Renal cortex interstitium (tissue), 15 donors: Measurements from ENCODE around the gene CIAO3. TPM values are rescaled to one million over a fixed set of nuclear protein-coding genes. Genes with fewer than 3 reads are reported as not detected.
A peak's percentile ranks its signal among the peaks of the same experiment; 100 is the strongest.

Source experiments
- DNase-seq, 11 donors: peaks; one replicate each; pipeline ENCODE4 v3.0.0-alpha.2; 2013; ENCODE audit warnings: low read depth in 9 of 11, low spot score in 4 of 11; ENCODE audit errors: extremely low read depth in 1 of 11
- long read RNA-seq, 16 experiments: transcript quantifications; one replicate each; lab custom pipeline, GENCODE V29; 2026
- polyA plus RNA-seq, 3 donors: library from polyadenylated mRNA; unstranded; fragments of 120-200 nt; gene quantifications; one replicate each; pipeline ENCODE4 v1.2.1, GENCODE V29; 2013; ENCODE audit not compliant: insufficient read length in 3 of 3

CIAO3 gene
- 10 to 100 TPM; 22.7 to 42.3 (median 26.5) TPM for polyA plus RNA-seq
- long read RNA-seq, donor 1, partial matches to known transcripts: 0 of 8 reads
- long read RNA-seq, donor 1, other reads (novel, unspliced or antisense): 0 of 8 reads
- long read RNA-seq, donor 2, partial matches to known transcripts: 7 of 11 reads
- long read RNA-seq, donor 2, other reads (novel, unspliced or antisense): 0 of 11 reads
- long read RNA-seq, donor 3, transcript CIAO3-201 (11 exons, 2,112 nt): major isoform, 10 of 26 reads
- long read RNA-seq, donor 3, partial matches to known transcripts: 11 of 26 reads
- long read RNA-seq, donor 3, other reads (novel, unspliced or antisense): 0 of 26 reads
- long read RNA-seq, donor 4, transcript CIAO3-201 (11 exons, 2,112 nt): major isoform, 6 of 9 reads
- long read RNA-seq, donor 4, partial matches to known transcripts: 0 of 9 reads
- long read RNA-seq, donor 4, other reads (novel, unspliced or antisense): 0 of 9 reads
- long read RNA-seq, donor 5: 0 reads
- long read RNA-seq, donor 6, partial matches to known transcripts: 9 of 17 reads
- long read RNA-seq, donor 6, other reads (novel, unspliced or antisense): 0 of 17 reads
- long read RNA-seq, donor 7, partial matches to known transcripts: 5 of 13 reads
- long read RNA-seq, donor 7, other reads (novel, unspliced or antisense): 0 of 13 reads
- long read RNA-seq, donor 8: 0 reads
- long read RNA-seq, donor 9, partial matches to known transcripts: 0 of 4 reads
- long read RNA-seq, donor 9, other reads (novel, unspliced or antisense): 0 of 4 reads
- long read RNA-seq, donor 10, transcript CIAO3-201 (11 exons, 2,112 nt): major isoform, 6 of 9 reads
- long read RNA-seq, donor 10, partial matches to known transcripts: 0 of 9 reads
- long read RNA-seq, donor 10, other reads (novel, unspliced or antisense): 0 of 9 reads
- long read RNA-seq, donor 11, transcript CIAO3-201 (11 exons, 2,112 nt): major isoform, 6 of 8 reads
- long read RNA-seq, donor 11, partial matches to known transcripts: 0 of 8 reads
- long read RNA-seq, donor 11, other reads (novel, unspliced or antisense): 0 of 8 reads
- long read RNA-seq, donor 12, partial matches to known transcripts: 5 of 11 reads
- long read RNA-seq, donor 12, other reads (novel, unspliced or antisense): 0 of 11 reads
- long read RNA-seq, donor 13: 0 reads
- long read RNA-seq, donor 14, transcript CIAO3-201 (11 exons, 2,112 nt): major isoform, 9 of 12 reads
- long read RNA-seq, donor 14, partial matches to known transcripts: 0 of 12 reads
- long read RNA-seq, donor 14, other reads (novel, unspliced or antisense): 0 of 12 reads
- long read RNA-seq, donor 15, partial matches to known transcripts: 0 of 5 reads
- long read RNA-seq, donor 15, other reads (novel, unspliced or antisense): 0 of 5 reads
- long read RNA-seq, donor 16, transcript CIAO3-201 (11 exons, 2,112 nt): major isoform, 19 of 35 reads
- long read RNA-seq, donor 16, partial matches to known transcripts: 6 of 35 reads
- long read RNA-seq, donor 16, other reads (novel, unspliced or antisense): 0 of 35 reads

GRCh38 chr16:740764-741505 is at the start of gene CIAO3:
Gene CIAO3, minus strand, starts transcription at chr16:740997. Its CDS starts 12 bp downstream, at chr16:740985.
- peak; percentile 58 to 88 (median 82) for DNase-seq

GRCh38 chr16:790086-790485 is 49.3 kb upstream of the CIAO3 start:
- no peak for DNase-seq

- no peak for DNase-seq
Measured at GRCh38 chr16:789191-789850, 48.5 kb upstream of the CIAO3 start.

GRCh38 chr16:788399-789126 is 47.8 kb upstream of the CIAO3 start, which contains the start of gene CHTF18:
Gene CHTF18, plus strand, starts transcription at chr16:788620. Its CDS starts 65 bp downstream, at chr16:788685.
- DNase-seq: peak; percentile 59 to 91 (median 87)

- DNase-seq: no peak
Measured at GRCh38 chr16:787978-788398, 47.2 kb upstream of the CIAO3 start, which contains the start of gene RPUSD1. Gene RPUSD1, minus strand, starts transcription at chr16:788381. Its CDS starts 644 bp downstream, at chr16:787737.

- DNase-seq: no peak
Measured at GRCh38 chr16:787321-787966, 46.6 kb upstream of the CIAO3 start.

- no peak for DNase-seq
Measured at GRCh38 chr16:785563-786535, 45.1 kb upstream of the CIAO3 start.

- no peak for DNase-seq
Measured at GRCh38 chr16:784431-784830, 43.6 kb upstream of the CIAO3 start.

- DNase-seq: no peak
Measured at GRCh38 chr16:783404-784161, 42.8 kb upstream of the CIAO3 start.

GRCh38 chr16:782766-783403 is 42.1 kb upstream of the CIAO3 start:
- peak in 1 of 11 donors; percentile 34 for DNase-seq

- no peak for DNase-seq
Measured at GRCh38 chr16:782258-782657, 41.5 kb upstream of the CIAO3 start.

GRCh38 chr16:781346-782010 is 40.7 kb upstream of the CIAO3 start:
- no peak for DNase-seq

- no peak for DNase-seq
Measured at GRCh38 chr16:780296-780695, 39.5 kb upstream of the CIAO3 start.
